DND-41 (cell line): ENCODE results near the gene CDX1.

Experiments used
- EZH2 ChIP-seq: IDR thresholded peaks from 3 replicates; pipeline ENCODE4 v1.6.1; 2012; ENCODE audit warnings: borderline replicate concordance, low read depth, mild to moderate bottlenecking, moderate library complexity, low read length, inconsistent platforms; ENCODE audit not compliant: severe bottlenecking
- TF ChIP-seq, protein P1 (sequence below): IDR thresholded peaks from 2 replicates; pipeline ENCODE4 v1.5.1; 2012; ENCODE audit warnings: borderline replicate concordance, low read length, moderate library complexity, mild to moderate bottlenecking; ENCODE audit not compliant: poor library complexity, severe bottlenecking; ENCODE audit errors: extremely low read depth

- TF ChIP-seq, protein P1, sequence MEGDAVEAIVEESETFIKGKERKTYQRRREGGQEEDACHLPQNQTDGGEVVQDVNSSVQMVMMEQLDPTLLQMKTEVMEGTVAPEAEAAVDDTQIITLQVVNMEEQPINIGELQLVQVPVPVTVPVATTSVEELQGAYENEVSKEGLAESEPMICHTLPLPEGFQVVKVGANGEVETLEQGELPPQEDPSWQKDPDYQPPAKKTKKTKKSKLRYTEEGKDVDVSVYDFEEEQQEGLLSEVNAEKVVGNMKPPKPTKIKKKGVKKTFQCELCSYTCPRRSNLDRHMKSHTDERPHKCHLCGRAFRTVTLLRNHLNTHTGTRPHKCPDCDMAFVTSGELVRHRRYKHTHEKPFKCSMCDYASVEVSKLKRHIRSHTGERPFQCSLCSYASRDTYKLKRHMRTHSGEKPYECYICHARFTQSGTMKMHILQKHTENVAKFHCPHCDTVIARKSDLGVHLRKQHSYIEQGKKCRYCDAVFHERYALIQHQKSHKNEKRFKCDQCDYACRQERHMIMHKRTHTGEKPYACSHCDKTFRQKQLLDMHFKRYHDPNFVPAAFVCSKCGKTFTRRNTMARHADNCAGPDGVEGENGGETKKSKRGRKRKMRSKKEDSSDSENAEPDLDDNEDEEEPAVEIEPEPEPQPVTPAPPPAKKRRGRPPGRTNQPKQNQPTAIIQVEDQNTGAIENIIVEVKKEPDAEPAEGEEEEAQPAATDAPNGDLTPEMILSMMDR, result no peak
- TF ChIP-seq EZH2, result no peak
Observed at GRCh38 chr5:150202501-150202900, 35.9 kb downstream of the CDX1 start.
